ENCODE data around the gene NSMF. TPM values are rescaled to one million over a fixed set of nuclear protein-coding genes. Genes with fewer than 3 reads are reported as not detected.

The NSMF gene
- polyA plus RNA-seq, 1 donor (not counting 4 experiments of a cell fraction or from before 2014, with no cell fraction given) = 29.5 TPM

DNA sequence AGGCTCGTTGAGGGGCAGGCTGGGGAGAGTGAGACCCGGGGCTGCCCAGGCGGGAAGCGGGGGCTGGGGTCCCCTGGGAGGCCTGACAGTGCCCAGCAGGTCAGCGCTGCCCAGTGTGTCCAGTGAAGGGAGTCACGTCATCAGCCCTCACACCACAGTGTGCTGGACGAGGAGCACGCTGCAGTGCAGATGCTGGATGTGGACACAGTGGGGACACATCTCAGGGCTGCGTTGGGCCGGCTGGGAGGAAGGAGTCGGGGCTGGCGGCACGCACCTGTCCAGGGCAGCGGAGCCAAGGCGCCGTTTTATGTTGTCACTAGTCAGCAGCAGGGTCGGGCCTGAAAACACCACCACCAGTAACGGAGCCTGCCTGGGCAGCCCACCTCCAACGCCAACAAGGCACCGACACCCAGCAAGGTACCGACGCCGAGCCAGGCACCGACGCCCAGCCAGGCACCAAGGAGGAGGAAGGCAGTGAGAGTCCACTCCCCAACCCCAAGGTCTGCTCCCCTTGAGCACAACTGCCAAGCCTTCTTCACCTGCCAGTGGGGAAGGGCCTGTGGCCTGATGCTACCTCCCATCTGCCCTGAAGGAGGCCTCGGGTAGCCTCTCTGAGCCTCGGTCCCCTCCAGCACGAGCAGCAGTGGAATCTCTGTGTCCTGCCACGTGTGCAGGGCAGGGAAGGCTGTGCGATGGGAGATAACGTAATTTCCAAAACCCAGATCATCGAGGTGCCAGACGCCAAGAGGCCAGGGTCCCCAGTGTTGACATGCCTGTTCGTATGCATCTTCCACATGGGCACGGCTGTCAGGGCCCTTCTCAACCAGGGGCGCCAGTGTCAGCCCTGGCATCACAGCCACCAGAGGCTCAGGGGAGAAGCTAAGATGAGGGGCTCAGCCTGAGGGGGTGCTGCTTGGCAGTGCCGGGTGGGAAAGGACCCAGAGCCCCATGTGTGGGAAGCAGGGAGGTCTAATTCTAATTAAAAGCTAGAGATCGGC, 21.9 kb upstream of the NSMF start:
- TF ChIP-seq, protein P1, sequence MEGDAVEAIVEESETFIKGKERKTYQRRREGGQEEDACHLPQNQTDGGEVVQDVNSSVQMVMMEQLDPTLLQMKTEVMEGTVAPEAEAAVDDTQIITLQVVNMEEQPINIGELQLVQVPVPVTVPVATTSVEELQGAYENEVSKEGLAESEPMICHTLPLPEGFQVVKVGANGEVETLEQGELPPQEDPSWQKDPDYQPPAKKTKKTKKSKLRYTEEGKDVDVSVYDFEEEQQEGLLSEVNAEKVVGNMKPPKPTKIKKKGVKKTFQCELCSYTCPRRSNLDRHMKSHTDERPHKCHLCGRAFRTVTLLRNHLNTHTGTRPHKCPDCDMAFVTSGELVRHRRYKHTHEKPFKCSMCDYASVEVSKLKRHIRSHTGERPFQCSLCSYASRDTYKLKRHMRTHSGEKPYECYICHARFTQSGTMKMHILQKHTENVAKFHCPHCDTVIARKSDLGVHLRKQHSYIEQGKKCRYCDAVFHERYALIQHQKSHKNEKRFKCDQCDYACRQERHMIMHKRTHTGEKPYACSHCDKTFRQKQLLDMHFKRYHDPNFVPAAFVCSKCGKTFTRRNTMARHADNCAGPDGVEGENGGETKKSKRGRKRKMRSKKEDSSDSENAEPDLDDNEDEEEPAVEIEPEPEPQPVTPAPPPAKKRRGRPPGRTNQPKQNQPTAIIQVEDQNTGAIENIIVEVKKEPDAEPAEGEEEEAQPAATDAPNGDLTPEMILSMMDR (optimal IDR thresholded peaks at IDR 0.05 in 1 of 3, IDR thresholded peaks at IDR 0.05 in 1 of 3, conservative IDR thresholded peaks at IDR 0.05 in 1 of 3; ENCODE audit: extremely low read depth in 1 of 3, insufficient read depth in 2 of 3, low read length in 3 of 3) = no peak
- TF ChIP-seq EZH2 (IDR thresholded peaks at IDR 0.05; ENCODE audit: low read length) = no peak
- dilution Hi-C loops (cut with MboI; ENCODE audit: extremely low pct_ligation_motif_present, low sequenced_read_pairs) = no loop called here
- no peak overlapping the region for H2AFZ ChIP-seq (ENCODE audit: control insufficient read depth, low read length)
- no peaks in the 10 kb centered on the region for H3K36me3 ChIP-seq (ENCODE audit: control insufficient read depth in 2 of 2, extremely low read depth in 1 of 2, insufficient read depth in 2 of 2, low read length in 2 of 2)
- H3K4me3 ChIP-seq (ENCODE audit: control insufficient read depth in 2 of 3, extremely low read depth in 1 of 3, insufficient read depth in 2 of 3, low read depth in 1 of 3, low read length in 3 of 3) = no peak overlapping the region
- FAIRE-seq (no peak), DNase-seq (ENCODE audit: low read depth, low spot score) (no peak)
- no peaks in the 10 kb centered on the region for H3K79me2 ChIP-seq (ENCODE audit: control insufficient read depth, insufficient read depth, low read length)
- no peak overlapping the region for H3K9ac ChIP-seq (ENCODE audit: control insufficient read depth, extremely low read depth, insufficient read depth, low read length)
- H3K9me1 ChIP-seq (ENCODE audit: control insufficient read depth, extremely low read depth, insufficient read depth, low read length) = no peaks in the 10 kb centered on the region
- H3K27me3 ChIP-seq (ENCODE audit: control insufficient read depth, extremely low read depth, insufficient read depth, low read length) = peaks cover 11% of the 10 kb centered on the region
- peaks cover 2% of the 10 kb centered on the region for H3K9me3 ChIP-seq (ENCODE audit: control insufficient read depth, low read depth, low read length)
- no peak overlapping the region for H3K27ac ChIP-seq (ENCODE audit: control insufficient read depth, insufficient read depth, low read length)
- H3K4me2 ChIP-seq (ENCODE audit: control insufficient read depth, extremely low read depth, insufficient read depth, low read depth, low read length) = no peak overlapping the region
- no peaks in the 10 kb centered on the region for H4K20me1 ChIP-seq (ENCODE audit: control insufficient read depth, extremely low read depth, insufficient read depth, low read length)
- H3K4me1 ChIP-seq (ENCODE audit: control insufficient read depth, extremely low read depth, insufficient read depth, low read length) = peaks cover 6% of the 10 kb centered on the region

DNA sequence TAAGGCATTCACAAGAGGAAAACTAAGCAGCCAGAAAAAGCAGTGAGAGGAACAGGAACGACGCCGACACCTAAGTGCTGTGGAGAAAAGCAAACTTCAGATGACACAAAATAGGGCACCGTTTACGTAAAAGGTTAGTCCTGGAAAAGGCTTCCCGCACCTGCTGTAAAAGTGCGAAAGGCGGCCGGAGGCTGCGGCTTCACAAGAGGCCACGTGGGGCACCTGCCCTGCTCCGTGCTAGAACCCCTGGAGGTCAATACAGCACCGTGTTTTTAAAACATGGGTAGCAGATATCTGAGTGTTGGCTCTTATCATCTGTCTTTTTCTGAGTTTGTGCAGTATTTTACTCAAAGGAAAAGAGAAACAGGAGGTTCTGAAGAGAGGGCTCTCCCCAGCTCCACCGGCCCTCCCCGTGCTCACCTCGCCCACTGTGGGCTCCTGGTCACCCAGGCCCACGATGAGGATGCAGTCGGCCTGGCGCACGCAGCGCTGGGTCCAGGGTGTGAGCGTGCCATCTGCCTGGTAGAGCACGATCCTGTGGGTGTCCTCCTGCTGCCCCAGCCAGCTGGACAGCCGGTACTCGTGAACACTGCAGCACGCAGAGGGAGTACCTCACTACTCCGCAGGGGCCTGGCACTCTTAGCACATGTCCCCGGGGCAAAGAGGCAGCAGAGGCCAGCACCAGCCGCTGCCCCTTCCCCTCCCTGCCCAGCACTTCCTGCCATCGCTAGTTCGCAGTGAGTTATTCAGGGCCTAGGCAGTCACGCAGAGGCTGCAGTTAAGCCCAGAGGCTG, 21.0 kb upstream of the NSMF start:
- TF ChIP-seq, protein P1 (optimal IDR thresholded peaks at IDR 0.05 in 1 of 3, IDR thresholded peaks at IDR 0.05 in 1 of 3, conservative IDR thresholded peaks at IDR 0.05 in 1 of 3; ENCODE audit: extremely low read depth in 1 of 3, insufficient read depth in 2 of 3, low read length in 3 of 3) = no peak
- no peak for TF ChIP-seq EZH2 (IDR thresholded peaks at IDR 0.05; ENCODE audit: low read length)
- Histone ChIP-seq H4K20me1 (ENCODE audit: control insufficient read depth, extremely low read depth, insufficient read depth, low read length) (no peaks in the 10 kb centered on the region), H3K79me2 (ENCODE audit: control insufficient read depth, insufficient read depth, low read length) (no peaks in the 10 kb centered on the region), H3K4me3 (ENCODE audit: control insufficient read depth in 2 of 3, extremely low read depth in 1 of 3, insufficient read depth in 2 of 3, low read depth in 1 of 3, low read length in 3 of 3) (no peak overlapping the region), H3K36me3 (ENCODE audit: control insufficient read depth in 2 of 2, extremely low read depth in 1 of 2, insufficient read depth in 2 of 2, low read length in 2 of 2) (no peaks in the 10 kb centered on the region), H3K27me3 (ENCODE audit: control insufficient read depth, extremely low read depth, insufficient read depth, low read length) (peaks cover 11% of the 10 kb centered on the region), H3K9me3 (ENCODE audit: control insufficient read depth, low read depth, low read length) (peaks cover 2% of the 10 kb centered on the region), H3K9me1 (ENCODE audit: control insufficient read depth, extremely low read depth, insufficient read depth, low read length) (no peaks in the 10 kb centered on the region), H3K27ac (ENCODE audit: control insufficient read depth, insufficient read depth, low read length) (no peak overlapping the region), H2AFZ (ENCODE audit: control insufficient read depth, low read length) (no peak overlapping the region), H3K9ac (ENCODE audit: control insufficient read depth, extremely low read depth, insufficient read depth, low read length) (no peak overlapping the region), H3K4me1 (ENCODE audit: control insufficient read depth, extremely low read depth, insufficient read depth, low read length) (peaks cover 6% of the 10 kb centered on the region), H3K4me2 (ENCODE audit: control insufficient read depth, extremely low read depth, insufficient read depth, low read depth, low read length) (no peak overlapping the region)
- DNase-seq (ENCODE audit: low read depth, low spot score) (no peak), FAIRE-seq (no peak)
- dilution Hi-C loops (cut with MboI; ENCODE audit: extremely low pct_ligation_motif_present, low sequenced_read_pairs) = no loop called here

Data from keratinocyte (primary cell).